ENCODE results near the gene LTBP2. TPM values are rescaled to one million over a fixed set of nuclear protein-coding genes. Genes with fewer than 3 reads are reported as not detected.

LTBP2 gene
- total RNA-seq, 3 donors from 2014 or later: 1.7 to 10.2 (median 3.0) TPM

- no peak for TF ChIP-seq CTCF (IDR thresholded peaks at IDR 0.05)
- Histone ChIP-seq H3K36me3 (ENCODE audit: low read depth) (no peaks in the 10 kb centered on the region), H3K4me1 (ENCODE audit: low read depth) (no peaks in the 10 kb centered on the region), H3K9me3 (no peaks in the 10 kb centered on the region), H3K4me3 (no peak overlapping the region)
- ATAC-seq (no peak), DNase-seq (peak in 1 of 3 donors; percentile 23)
- intact Hi-C loops (cut with DNase I, micrococcal nuclease): no loop called here
These were observed 89.3 kb downstream of the LTBP2 start for GRCh38 chr14:74522740-74523139.

- Histone ChIP-seq H3K4me3 (no peak overlapping the region), H3K36me3 (ENCODE audit: low read depth) (no peaks in the 10 kb centered on the region), H3K9me3 (no peaks in the 10 kb centered on the region), H3K4me1 (ENCODE audit: low read depth) (no peaks in the 10 kb centered on the region)
- DNase-seq (peak in 1 of 3 donors; percentile 22), ATAC-seq (no peak)
- intact Hi-C loops (cut with DNase I, micrococcal nuclease): no loop called here
- no peak for TF ChIP-seq CTCF (IDR thresholded peaks at IDR 0.05)
These were observed 90.3 kb downstream of the LTBP2 start for GRCh38 chr14:74521756-74522155.

- no peaks in the 10 kb centered on the region for H3K36me3 ChIP-seq (ENCODE audit: low read depth)
- no peaks in the 10 kb centered on the region for H3K9me3 ChIP-seq
- TF ChIP-seq CTCF (IDR thresholded peaks at IDR 0.05): no peak
- ATAC-seq: no peak
- H3K4me1 ChIP-seq (ENCODE audit: low read depth): no peaks in the 10 kb centered on the region
- intact Hi-C loops (cut with DNase I, micrococcal nuclease): no loop called here
- DNase-seq: peak in 2 of 3 donors; percentile 10 to 26
- H3K4me3 ChIP-seq: no peak overlapping the region
These were observed 92.5 kb downstream of the LTBP2 start for GRCh38 chr14:74519316-74520074.

- no peak overlapping the region for H3K4me3 ChIP-seq
- no peak for ATAC-seq
- TF ChIP-seq CTCF (IDR thresholded peaks at IDR 0.05): no peak
These were observed 93.8 kb downstream of the LTBP2 start for GRCh38 chr14:74518221-74518620.

GRCh38 chr14:74517731-74518130 is 94.3 kb downstream of the LTBP2 start:
- DNase-seq (peak in 1 of 3 donors; percentile 4), ATAC-seq (no peak)
- Histone ChIP-seq H3K9me3 (no peaks in the 10 kb centered on the region), H3K4me3 (no peak overlapping the region), H3K36me3 (ENCODE audit: low read depth) (no peaks in the 10 kb centered on the region), H3K4me1 (ENCODE audit: low read depth) (no peaks in the 10 kb centered on the region)
- intact Hi-C loops (cut with DNase I, micrococcal nuclease): no loop called here
- no peak for TF ChIP-seq CTCF (IDR thresholded peaks at IDR 0.05)

More at GRCh38 chr14:74518221-74518620, 93.8 kb downstream of the LTBP2 start:
- intact Hi-C loops (cut with DNase I, micrococcal nuclease): no loop called here
- no peaks in the 10 kb centered on the region for H3K4me1 ChIP-seq (ENCODE audit: low read depth)
- DNase-seq: peak in 2 of 3 donors; percentile 5 to 16
- no peaks in the 10 kb centered on the region for H3K36me3 ChIP-seq (ENCODE audit: low read depth)
- no peaks in the 10 kb centered on the region for H3K9me3 ChIP-seq

Data from mucosa of descending colon (tissue), 3 donors.